ENCODE results near the gene MTIF2.
"Not testable (repeated sequence)": the region's sequence is repeated elsewhere in the genome, so short reads cannot be mapped to it uniquely, and the experiment has no call there.

DNA sequence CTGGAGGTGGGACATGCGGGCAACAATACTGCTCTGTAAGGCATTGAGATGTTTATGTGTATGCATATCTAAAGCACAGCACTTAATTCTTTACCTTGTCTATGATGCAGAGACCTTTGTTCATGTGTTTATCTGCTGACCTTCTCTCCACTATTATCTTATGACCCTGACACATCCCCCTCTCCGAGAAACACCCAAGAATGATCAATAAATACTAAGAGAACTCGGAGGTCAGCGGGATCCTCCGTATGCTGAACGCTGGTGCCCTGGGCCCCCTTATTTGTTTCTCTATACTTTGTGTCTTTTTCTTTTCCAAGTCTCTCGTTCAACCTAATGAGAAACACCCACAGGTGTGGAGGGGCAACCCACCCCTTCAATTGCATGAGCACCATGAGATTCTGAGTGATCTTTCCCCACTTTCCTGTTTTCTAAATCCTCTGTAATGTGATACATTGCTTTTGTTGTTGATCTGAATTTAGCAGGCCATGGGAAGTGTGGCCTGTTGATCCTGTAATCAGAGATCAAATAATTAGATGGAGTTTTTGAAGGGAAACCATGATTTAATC is 10.9 kb upstream of the MTIF2 start:
- TF ChIP-seq, protein P1, sequence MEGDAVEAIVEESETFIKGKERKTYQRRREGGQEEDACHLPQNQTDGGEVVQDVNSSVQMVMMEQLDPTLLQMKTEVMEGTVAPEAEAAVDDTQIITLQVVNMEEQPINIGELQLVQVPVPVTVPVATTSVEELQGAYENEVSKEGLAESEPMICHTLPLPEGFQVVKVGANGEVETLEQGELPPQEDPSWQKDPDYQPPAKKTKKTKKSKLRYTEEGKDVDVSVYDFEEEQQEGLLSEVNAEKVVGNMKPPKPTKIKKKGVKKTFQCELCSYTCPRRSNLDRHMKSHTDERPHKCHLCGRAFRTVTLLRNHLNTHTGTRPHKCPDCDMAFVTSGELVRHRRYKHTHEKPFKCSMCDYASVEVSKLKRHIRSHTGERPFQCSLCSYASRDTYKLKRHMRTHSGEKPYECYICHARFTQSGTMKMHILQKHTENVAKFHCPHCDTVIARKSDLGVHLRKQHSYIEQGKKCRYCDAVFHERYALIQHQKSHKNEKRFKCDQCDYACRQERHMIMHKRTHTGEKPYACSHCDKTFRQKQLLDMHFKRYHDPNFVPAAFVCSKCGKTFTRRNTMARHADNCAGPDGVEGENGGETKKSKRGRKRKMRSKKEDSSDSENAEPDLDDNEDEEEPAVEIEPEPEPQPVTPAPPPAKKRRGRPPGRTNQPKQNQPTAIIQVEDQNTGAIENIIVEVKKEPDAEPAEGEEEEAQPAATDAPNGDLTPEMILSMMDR (IDR thresholded peaks at IDR 0.05; ENCODE audit: poor library complexity) = not testable (repeated sequence)
- not testable (repeated sequence) for TF ChIP-seq EZH2 (IDR thresholded peaks at IDR 0.05; ENCODE audit: borderline replicate concordance); EZH2phosphoT487 (IDR thresholded peaks at IDR 0.05; ENCODE audit: low read depth, severe bottlenecking, unreplicated experiment)
